Measurements from ENCODE around the gene QRICH2. TPM values are rescaled to one million over a fixed set of nuclear protein-coding genes. Genes with fewer than 3 reads are reported as not detected.

QRICH2 gene, protein sequence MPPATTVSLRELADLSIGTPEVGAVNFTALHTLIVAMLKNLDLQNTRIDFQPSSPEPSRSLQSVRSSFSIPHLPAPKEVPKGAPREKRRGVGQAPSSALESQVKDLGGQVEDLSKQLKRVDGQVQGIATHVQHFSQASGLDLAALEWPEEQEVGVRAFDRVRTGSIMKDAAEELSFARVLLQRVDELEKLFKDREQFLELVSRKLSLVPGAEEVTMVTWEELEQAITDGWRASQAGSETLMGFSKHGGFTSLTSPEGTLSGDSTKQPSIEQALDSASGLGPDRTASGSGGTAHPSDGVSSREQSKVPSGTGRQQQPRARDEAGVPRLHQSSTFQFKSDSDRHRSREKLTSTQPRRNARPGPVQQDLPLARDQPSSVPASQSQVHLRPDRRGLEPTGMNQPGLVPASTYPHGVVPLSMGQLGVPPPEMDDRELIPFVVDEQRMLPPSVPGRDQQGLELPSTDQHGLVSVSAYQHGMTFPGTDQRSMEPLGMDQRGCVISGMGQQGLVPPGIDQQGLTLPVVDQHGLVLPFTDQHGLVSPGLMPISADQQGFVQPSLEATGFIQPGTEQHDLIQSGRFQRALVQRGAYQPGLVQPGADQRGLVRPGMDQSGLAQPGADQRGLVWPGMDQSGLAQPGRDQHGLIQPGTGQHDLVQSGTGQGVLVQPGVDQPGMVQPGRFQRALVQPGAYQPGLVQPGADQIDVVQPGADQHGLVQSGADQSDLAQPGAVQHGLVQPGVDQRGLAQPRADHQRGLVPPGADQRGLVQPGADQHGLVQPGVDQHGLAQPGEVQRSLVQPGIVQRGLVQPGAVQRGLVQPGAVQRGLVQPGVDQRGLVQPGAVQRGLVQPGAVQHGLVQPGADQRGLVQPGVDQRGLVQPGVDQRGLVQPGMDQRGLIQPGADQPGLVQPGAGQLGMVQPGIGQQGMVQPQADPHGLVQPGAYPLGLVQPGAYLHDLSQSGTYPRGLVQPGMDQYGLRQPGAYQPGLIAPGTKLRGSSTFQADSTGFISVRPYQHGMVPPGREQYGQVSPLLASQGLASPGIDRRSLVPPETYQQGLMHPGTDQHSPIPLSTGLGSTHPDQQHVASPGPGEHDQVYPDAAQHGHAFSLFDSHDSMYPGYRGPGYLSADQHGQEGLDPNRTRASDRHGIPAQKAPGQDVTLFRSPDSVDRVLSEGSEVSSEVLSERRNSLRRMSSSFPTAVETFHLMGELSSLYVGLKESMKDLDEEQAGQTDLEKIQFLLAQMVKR (N-terminal part only)
- total RNA-seq = 1 to 10 TPM; 2.2 to 2.3 TPM

GRCh38 chr17:76307966-76308338 lies at the start of gene QRICH2:
TSS of gene QRICH2 (minus strand) at chr17:76308276. CDS start at chr17:76307998, 278 bp downstream.

GRCh38 chr17:76353599-76354316 lies 45.7 kb upstream of the QRICH2 start, which contains the start of gene PRPSAP1:
TSS of gene PRPSAP1 (minus strand) at chr17:76353916. CDS start at chr17:76353703, 213 bp downstream.

GRCh38 chr17:76264755-76265623 lies 43.1 kb downstream of the QRICH2 start, which contains the start of gene UBALD2:
TSS of gene UBALD2 (plus strand) at chr17:76265348. CDS start at chr17:76265506, 158 bp downstream.

GRCh38 chr17:76240461-76241203 lies 67.4 kb downstream of the QRICH2 start, which contains the start of gene RNF157:
TSS of gene RNF157 (minus strand) at chr17:76240493. CDS start at chr17:76240240, 253 bp downstream.

Other genes with a start within 250 kb of the QRICH2 start
- 10 to 100 TPM; 80.3 to 83.5 TPM for gene SRP68, start 235.8 kb downstream of the QRICH2 start, total RNA-seq
- gene GALR2, start 233.5 kb downstream of the QRICH2 start, total RNA-seq = under 1 TPM in 1 of 2 experiments, not detected in 1; 0.15 TPM
- gene ZACN, start 229.1 kb downstream of the QRICH2 start, total RNA-seq = under 1 TPM; 0.14 to 0.15 TPM
- gene EXOC7, start 204.5 kb downstream of the QRICH2 start, total RNA-seq = 100 to 1,000 TPM; 131 TPM
- 1 to 10 TPM; 1.6 to 1.9 TPM for gene FOXJ1, start 167.0 kb downstream of the QRICH2 start, total RNA-seq
- gene RNF157, start 67.8 kb downstream of the QRICH2 start, total RNA-seq = 100 to 1,000 TPM; 117 to 127 TPM
- gene UBALD2, start 42.9 kb downstream of the QRICH2 start, total RNA-seq = 100 to 1,000 TPM; 447 to 450 TPM
- 10 to 100 TPM; 56.7 to 63.3 TPM for gene PRPSAP1, start 45.6 kb upstream of the QRICH2 start, total RNA-seq
- gene SPHK1, start 76.3 kb upstream of the QRICH2 start, total RNA-seq = 1 to 10 TPM; 1.8 TPM
- gene UBE2O, start 144.9 kb upstream of the QRICH2 start, total RNA-seq = 10 to 100 TPM; 30.7 to 31.0 TPM
- not detected for gene AANAT, start 159.3 kb upstream of the QRICH2 start, total RNA-seq
- gene RHBDF2, start 193.1 kb upstream of the QRICH2 start, total RNA-seq = 10 to 100 TPM; 34.6 to 39.9 TPM
- gene CYGB, start 229.4 kb upstream of the QRICH2 start, total RNA-seq = not detected
- not detected for gene PRCD, start 231.8 kb upstream of the QRICH2 start, total RNA-seq